NCI-H1417 (cell line): Measurements from ENCODE around the gene REC114.

ENCODE experiments used
- DNase-seq, 3 experiments: peaks; one replicate each; lab custom pipeline; 2025; lab: John Stamatoyannopoulos, UW

REC114 gene

DNA sequence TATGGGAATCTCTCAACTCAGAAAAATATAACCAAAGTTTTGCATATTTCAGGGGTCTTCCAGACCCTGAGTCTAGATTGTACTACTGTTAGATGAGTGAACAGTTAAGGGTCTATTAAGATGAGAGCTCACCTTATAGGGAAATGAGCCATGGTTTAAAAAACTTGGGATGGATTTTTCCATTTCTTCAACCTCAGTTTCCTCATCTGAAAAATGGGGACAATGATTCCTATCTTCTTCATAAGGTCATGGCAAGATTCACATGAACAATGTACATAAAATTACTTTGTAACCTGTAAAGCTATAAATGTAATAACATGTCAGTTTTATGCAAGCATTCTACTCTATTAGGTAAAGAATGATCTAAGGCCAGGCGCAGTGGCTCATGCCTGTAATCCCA is 161.5 kb downstream of the REC114 start:
- no peak for DNase-seq

DNA sequence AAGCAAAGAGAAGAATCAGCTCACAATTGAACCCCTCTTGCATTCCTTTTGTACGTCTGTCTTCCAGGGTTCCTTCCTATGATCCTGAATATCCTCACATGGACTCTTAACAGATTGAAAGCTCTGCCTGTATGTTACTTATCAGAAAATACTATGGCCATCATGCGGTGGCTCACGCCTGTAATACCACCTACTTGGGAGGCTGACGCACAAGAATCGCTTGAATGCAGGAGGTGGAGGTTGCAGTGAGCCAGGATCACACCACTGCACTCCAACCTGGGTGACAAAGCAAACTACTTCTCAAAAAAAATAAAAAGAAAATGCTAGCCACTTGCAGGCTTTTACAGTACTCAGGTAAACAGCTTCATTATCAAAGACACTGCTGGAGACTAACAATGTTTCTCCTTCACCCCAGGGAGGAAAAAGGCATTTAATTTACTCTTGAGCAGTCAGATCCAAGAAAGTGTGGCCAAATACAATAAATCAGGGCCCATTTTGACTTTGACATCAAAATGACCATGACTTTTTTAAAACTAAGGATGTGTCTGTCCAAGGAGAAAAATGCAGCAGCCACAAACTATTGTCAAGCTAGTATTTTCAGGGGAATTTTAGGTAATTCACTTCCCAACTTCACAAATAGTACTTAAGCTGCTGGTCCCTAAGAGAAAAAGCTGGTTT is 162.9 kb downstream of the REC114 start:
- peak; percentile 19 to 84 (median 66) for DNase-seq

- DNase-seq = no peak
Measured at GRCh38 chr15:73607405-73607804, 164.4 kb downstream of the REC114 start.

- no peak for DNase-seq
Measured at GRCh38 chr15:73607843-73608242, 164.9 kb downstream of the REC114 start.

DNA sequence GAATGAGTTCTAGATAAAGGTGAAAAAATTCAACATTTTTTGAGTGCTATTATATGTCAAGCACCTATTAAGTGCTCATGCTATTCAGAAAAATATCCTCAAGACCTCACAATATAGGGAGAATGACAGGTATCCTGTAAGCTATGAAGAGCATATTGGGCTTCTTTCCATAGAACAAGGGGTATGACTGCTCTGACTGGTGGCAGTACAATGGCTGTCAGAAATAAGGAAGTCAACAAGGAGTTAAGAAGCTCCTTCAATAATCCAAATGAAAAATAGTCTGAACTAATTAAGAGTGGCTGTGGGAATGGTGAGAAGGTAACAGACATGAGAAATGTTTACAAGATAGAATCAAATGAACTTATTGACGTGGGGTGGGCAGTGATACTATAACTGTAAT is 165.5 kb downstream of the REC114 start:
- DNase-seq = no peak

- DNase-seq = no peak
Measured at GRCh38 chr15:73608941-73609340, 166.0 kb downstream of the REC114 start.
